GDM1 (cell line): ENCODE measurements around the gene HORMAD1.
"Not testable (repeated sequence)": the region's sequence is repeated elsewhere in the genome, so short reads cannot be mapped to it uniquely, and the experiment has no call there.

Source experiments
- DNase-seq: peaks from one replicate; lab custom pipeline; 2025; lab: John Stamatoyannopoulos, UW

HORMAD1 gene

DNA sequence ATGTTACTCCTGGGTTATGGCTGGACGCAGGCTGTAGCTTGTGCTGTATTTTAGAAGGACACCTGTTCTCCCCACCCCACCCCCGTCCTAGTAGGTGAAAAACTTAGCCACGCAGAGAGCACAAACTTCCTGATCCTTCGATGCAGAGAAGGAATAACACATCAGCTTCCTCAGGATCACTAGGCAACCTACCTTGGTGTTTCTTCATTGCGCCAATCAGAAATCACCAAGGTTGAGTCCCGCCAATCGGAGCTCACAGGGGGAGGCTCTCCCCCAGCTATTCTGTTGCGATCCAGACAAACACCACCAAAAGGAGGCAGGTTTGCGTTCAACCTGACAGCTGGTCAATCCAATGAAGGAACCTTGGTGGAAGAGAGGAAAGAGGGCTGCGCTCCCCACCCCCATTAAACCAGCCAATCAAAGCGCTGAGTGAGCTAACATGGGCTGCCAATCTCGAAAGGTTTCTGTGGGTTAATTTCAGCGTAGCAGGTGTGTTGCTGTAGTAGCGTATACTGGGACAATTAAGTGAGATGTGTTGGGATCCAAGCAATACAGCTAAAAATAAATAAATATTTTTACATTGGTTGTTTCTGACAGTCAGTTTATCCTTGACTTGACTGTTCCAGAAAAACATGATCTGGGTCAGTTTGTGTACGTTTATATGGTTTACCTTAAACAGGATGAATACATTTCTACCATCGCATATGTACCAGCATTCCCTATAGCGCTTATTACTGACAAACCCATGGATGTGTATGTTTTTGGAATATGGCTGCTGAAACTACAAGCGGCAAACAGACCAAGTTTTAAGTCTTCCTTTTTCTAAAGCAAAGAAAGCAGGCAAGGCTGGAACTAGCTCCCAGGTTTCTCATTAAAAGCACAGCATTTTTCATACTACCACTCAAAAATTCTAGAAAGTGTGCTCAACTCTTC, 23.4 kb downstream of the HORMAD1 start, which contains the start of gene GOLPH3L:
Gene GOLPH3L, minus strand, starts transcription at position 160 of the 933 bp plus-strand sequence. CDS start 2,316 bp downstream, outside the sequence.
- peak; percentile 95 for DNase-seq

DNA sequence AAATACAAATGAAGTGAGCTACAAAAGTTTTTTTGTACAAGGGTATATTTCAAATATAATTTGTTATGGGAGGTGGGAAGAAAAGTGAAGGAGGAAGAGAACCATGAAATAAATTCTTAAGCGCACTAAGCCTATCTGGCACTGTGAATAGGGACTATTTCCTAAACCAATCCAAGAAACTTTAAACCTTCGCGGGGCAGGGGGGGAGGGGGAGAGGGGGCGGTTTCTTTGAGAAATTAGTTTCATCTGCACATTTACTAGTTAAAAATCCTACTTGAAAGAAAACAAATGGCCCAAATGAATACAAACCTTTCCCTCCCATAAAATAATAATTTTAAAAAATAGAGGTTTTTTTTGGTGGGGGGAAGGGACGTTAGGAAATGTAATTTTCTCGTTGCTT, 24.1 kb downstream of the HORMAD1 start:
- DNase-seq: no peak

DNA sequence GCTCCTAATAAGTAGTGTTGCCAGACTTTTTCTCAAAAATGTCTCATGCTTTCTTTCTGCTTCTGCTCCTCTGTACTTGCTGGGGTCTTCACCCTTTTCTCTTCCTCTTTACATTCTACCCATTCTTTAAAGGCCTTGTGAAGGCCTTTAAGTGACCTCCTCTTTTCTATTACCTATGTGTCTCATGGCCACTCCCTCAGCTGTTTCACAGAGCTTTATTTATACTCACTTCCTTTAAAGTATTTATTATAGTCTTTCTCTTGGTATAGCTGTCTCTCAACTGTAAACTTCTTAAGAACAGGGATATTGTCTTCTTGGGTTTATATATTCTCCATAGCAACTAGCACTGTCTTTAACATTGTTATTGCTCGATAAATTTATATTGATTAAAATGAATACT, 24.5 kb downstream of the HORMAD1 start:
- no peak for DNase-seq

DNA sequence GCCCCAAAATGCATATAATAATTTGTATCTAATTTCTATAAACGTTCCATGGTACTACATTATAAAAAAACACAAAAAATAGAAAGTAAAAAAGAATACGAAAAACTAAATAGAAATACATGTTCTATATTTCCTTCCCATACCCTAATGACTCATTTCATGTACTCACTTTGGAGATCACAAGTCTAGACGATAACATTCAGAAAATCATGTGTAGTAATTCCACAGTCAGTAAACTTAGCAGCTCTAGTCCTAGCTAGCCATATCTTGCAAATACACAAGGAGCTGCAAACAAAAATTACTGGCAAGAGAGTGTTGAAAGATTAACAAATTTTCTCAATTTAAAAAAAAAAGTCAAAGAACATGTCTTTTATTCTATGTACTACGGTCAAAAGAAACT, 25.1 kb downstream of the HORMAD1 start:
- DNase-seq: no peak

DNA sequence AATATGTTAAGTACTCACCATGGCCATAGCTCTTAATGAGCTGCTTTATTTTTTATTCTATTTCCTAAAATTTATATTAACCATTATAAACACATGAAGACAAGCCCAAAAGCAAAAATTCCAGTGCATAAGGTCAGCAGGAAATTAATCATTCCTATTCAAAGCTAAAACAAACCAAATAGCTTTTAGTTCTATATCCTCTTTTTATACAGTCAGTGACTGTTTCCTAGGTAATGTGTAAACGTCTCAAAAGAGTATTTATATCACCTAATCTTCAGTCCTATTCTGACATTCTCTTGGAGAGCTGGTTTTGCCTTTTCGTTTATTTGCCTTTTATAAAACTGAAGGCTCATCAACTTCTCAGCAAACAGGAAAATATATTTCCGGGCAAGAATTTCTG, 28.0 kb downstream of the HORMAD1 start:
- no peak for DNase-seq

DNA sequence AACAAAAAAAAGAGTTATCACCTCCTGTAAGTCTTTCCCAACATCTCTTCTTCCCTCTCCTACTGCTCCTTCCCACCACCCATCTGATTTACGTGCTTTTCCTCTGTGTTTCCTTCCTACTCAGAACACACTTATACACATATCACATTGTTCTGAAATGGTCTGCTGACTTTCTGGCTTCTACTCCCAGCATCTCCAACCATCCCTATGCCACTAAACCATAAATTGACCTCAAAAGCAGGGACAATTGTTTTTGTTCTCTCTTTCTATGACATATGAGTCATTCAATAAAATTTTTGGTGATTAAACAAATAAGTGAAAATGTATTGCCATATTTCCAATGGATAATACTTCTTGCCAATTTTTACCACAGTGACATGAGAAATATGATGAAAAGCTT, 31.9 kb downstream of the HORMAD1 start:
- no peak for DNase-seq

DNA sequence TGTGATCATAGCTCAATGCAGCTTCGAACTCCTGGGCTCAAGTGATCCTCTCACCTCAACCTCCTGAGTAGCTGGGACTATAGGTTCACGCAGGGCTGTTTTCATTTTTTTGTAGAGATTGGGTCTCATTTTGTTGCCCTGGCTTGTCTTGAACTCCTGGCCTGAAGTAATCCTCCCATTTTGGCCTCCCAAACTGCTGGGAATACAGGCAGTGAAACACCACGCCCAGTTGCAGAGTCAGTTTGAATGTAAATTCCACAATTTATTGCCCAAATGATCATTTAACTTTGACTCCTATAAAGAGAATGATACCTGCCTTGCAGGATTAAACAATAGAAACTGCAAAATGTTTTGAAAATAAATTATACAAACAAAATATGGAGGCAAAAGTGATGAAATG, 34.4 kb downstream of the HORMAD1 start:
- no peak for DNase-seq

DNA sequence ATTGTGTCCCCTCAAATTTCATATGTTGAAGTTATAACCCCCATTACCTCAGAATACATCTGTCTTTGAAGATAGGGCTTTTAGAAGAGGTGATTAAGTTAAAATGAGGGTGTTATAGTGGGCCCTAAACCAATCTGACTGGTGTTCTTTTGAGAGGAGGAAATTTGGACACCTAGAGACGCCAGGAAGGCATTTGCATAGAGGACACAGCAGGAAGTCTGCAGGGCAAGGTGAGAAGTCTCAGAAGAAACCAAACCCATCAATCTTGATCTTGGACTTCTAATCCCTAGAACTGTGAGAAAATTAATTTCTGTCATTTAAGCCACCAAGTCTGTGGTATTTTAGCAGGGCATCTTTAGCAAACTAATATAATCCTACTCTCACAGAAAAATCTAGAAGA, 36.8 kb downstream of the HORMAD1 start:
- DNase-seq: no peak

DNA sequence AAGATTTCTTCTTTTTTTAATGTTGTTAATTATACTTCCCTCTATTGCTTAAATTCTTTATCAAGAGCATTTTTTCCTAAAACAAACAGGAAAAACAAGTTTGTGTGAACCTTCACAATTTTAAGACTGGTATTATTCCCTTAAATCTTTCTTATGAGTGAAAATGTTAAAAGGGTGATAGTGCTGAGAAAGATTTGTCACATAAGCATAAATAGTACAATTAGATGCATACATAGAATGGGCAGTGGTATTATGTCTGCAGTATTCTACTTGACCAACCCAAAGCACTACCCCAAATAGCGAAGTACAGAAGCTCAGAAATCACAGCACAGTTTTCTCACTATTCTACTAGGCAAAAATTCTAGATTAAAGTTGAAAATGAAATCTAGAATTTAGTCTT, 41.7 kb downstream of the HORMAD1 start:
- DNase-seq: no peak

DNA sequence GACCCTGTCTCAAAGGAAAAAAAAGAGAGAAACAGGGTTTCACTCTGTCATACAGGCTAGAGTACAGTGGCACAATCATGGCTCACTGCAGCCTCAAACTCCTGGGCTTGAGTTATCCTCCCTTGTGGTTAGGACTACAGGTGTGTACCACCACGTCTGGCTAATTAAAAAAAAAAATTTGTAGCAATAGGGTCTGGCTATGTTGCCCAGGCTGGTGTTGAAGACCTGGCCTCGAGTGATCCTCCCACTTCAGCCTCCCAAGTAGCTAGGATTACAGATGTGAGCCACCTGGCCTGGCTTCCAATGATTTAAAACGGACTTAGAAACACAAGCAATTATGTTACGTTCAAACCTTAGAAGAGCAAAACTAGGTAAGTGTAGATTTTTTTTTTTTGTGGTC, 45.8 kb downstream of the HORMAD1 start:
- no peak for DNase-seq

DNA sequence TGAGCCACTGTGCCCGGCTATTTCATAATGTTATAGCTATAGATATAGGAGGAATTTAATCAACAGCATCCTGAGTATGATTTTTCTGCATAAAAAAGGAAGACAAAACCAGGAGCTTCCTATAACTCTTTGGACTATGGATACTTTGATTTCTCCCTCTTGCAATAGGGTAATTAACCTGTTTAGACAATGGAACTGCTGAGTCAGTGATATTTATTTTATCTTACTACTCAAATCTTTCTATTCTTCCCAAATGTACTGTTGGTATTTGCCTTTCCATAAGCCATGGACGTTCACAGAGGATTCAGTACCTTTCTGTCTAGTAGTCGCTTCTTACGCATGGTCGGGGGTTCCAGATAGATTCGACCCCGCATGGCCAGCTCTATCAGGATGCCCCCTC, 57.4 kb downstream of the HORMAD1 start:
- DNase-seq: no peak

DNA sequence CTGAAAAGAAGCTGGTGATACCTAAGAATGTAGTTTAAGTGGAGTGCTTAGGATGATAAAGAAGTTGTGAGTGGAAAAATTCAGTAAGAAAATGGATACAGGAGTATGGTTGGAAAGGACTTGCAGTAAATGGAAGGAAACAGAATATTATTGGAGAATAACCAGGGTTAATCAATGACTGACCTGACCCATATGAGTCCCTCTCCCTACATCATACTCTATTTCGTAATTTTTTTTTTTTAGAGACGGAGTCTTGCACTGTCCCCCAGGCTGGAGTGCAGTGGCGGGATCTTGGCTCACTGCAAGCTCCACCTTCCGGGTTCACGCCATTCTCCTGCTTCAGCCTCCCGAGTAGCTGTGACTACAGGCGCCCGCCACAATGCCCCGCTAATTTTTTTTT, 57.9 kb downstream of the HORMAD1 start:
- DNase-seq: no peak

DNA sequence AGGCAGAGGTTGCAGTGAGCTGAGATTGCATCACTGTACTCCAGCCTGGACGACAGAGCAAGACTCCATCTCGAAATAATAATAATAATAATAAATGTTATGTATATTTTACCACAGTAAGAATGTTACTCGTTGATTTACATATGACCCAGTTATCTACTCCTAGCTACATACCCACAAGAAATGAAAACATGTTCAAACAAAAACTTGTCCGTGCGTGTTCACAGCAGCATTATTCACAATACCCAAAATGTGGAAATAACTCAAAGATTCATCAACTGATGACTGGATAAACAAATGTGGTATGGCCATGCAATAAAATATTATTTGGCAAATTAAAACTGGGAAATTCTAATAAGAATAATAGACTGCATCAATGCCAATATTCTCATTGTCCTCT, 59.5 kb downstream of the HORMAD1 start:
- DNase-seq: no peak

DNA sequence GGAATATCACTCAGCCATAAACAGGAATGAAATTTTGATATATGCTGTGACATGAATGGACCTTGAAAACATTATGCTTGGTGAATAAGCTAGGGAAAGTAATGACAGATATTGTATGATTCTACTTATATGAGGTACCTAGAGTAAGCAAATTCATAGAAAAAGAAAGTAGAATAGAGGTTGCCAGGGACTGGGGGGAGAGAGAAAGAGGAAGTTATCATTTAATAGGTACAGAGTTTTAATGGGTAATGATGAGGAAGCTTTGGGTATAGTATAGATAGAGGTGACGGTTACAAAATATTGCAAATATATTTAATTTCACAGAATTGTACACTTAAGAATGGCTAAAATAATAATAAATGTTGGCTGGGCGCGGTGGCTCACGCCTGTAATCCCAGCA, 60.1 kb downstream of the HORMAD1 start:
- no peak for DNase-seq

DNA sequence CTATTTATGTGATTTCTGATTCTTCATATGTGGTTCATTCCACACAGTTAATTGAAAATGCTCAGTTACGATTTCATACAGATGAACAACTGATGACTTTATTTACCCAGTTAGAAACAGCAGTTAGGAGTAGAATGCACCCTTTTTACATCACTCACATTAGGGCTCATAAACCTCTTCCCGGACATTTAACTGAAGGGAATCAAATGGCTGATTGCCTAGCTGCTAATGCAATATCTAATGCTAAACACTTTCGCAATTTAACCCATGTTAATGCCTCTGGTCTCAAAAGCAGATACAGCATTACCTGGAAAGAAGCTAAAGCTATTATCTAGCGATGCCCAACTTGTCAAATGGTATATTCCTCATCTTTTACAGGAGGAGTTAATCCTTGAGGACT, 63.6 kb downstream of the HORMAD1 start:
- DNase-seq: not testable (repeated sequence)

DNA sequence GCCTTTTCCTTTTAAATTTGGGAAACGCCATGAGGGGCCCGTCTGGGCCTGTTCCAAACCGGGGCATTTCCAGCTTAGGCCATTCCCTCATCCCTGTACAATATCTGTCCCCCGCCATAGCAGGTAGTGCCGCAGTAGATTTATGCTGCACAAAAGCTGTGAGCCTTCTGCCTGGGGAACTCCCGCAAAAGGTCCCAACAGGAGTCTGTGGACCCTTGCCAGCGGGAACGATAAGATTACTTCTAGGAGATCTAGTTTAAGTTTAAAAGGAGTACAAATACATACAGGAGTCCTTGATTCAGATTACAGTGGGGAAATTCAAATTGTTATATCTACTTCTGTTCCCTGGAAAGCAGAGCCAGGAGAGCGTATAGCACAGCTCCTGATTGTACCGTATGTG, 66.1 kb downstream of the HORMAD1 start:
- DNase-seq: not testable (repeated sequence)

DNA sequence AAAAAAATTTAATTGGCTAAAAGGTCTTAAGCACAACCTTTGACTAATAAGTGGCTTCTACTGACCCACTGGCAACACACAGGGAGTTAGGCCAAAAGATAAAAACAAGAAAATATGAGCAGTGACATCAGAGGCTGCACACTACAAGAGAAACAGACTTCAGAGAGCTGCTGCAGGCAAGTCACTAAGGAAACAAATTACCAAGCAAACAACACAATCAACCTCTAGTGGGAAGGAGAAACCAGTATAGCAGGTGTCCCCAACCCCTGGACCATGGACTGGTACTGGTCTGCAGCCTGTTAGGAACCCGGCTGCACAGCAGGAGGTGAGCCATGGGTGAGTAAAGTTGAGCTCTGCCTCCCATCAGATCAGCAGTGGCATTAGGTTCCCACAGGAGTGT, 70.5 kb downstream of the HORMAD1 start:
- DNase-seq: no peak

DNA sequence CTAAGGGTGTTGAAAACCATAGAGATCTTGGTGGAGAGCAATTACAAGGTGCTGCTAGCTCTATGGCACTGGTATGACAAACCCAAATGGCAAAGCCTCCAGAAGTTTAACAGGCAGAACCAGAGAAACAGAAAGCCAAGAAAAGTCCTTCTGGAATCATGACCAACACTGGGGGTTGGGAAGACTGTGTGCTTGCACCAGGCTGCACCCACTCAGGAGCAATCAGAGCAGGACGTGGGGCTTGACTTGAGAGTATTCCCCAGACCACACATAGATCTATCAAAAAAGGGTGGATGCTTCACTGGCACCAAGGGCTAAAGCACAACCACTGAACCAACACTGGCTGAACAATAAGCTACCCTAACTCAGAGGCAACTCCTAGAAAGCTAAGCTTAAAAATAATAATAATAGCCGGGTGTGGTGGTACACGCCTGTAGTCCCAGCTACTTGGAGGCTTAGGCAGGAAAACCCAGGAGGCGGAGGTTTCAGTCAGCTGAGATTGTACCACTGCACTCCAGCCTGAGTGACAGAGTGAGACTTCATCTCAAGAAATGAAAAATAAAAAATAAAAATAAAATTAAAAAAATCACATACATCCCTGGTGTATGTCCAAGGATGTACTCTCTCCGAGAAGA, 71.1 kb downstream of the HORMAD1 start:
- no peak for DNase-seq
